Activated naive CD8-positive, alpha-beta T cell treated with anti-CD3 and anti-CD28 coated beads, Interleukin-2, amount 50 U/mL, for 24 hours (primary cell): Measurements from ENCODE around the gene CISTR.

Experiments
- ATAC-seq: fragments of 150-1000 bp; cut with Tn5 transposase; one replicate; pipeline ENCODE4 v1.10.0; 2021
- DNase-seq: peaks from one replicate; pipeline ENCODE4 v3.0.0; 2021
- H3K27ac Mint-ChIP-seq: one replicate; pipeline ENCODE4 v1.8.0; 2021; ENCODE audit warnings: mild to moderate bottlenecking, mixed read lengths
- H3K27me3 Mint-ChIP-seq: one replicate; pipeline ENCODE4 v1.8.0; 2021; ENCODE audit warnings: mixed read lengths
- H3K36me3 Mint-ChIP-seq: one replicate; pipeline ENCODE4 v1.8.0; 2021; ENCODE audit warnings: low read depth, mixed read lengths
- H3K4me1 Mint-ChIP-seq: one replicate; pipeline ENCODE4 v1.8.0; 2021; ENCODE audit warnings: mixed read lengths
- H3K4me3 Mint-ChIP-seq: one replicate; pipeline ENCODE4 v1.8.0; 2021; ENCODE audit warnings: mild to moderate bottlenecking, moderate library complexity, mixed read lengths
- H3K9me3 Mint-ChIP-seq: one replicate; pipeline ENCODE4 v1.8.0; 2021; ENCODE audit warnings: mixed read lengths

Gene CISTR

DNA sequence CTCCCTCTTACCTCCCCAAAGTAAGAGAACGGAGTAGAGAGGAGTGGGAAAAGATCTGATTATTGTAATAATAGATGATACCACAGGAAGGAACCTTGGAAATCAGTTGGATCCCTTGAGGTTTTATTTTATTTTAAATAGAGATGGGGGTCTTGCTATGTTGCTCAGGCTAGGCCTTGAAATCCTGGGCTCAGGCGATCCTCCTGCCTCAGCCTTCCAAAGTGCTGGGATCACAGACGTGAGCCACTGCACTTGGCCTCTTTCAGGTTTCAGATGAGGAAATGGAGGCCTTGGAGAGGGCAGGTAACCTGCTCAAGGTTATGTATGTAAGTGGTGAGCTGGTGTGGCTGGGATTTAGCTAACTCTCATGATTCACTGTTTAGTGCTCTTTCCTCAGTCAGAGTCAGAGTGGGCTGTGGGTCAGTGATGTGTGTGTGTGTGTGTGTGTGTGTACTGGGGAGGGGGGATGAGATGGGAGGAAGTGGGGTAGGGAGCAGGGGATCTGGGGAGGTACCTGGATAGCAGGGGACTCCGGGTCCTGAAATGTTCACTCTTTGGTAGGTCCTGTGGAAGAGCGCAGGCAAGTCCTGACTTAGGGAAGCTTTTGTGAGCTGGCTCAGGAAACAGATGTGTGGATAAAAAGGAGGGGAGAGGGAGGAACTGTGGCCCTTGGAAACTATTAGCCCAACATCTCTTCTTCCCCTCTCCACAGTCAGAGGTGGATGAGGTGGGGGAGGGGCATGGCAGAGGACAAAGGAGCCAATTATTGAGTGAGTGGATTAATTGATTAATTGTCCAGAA, 4.7 kb upstream of the CISTR start:
- no peaks in the 10 kb centered on the region for H3K9me3 Mint-ChIP-seq
- H3K4me3 Mint-ChIP-seq: peak overlapping the region; percentile 44
- peak overlapping the region; percentile 54 for H3K27ac Mint-ChIP-seq

DNA sequence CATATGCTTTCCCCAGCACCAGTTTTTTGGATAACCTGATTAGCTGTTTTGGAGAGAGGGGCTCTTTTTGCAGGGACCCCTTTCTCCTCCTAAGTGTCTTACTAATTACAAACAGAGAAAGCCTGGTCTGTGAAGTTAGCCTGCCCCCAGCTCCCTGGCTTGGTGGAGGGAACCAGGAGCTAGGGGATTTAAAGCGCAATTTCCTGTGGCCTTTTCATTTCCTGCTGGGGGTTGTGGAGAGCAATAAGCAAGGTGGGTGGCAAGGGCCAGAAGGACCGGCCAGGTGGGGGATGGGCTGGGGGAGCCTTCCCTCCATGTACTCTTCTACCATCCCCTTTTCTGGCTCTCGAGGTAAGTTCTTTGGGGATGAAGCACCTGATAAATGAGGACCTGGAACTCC, 4.1 kb upstream of the CISTR start:
- Mint-ChIP-seq H3K27me3 (peaks cover 34% of the 10 kb centered on the region), H3K9me3 (no peaks in the 10 kb centered on the region), H3K4me3 (no peak overlapping the region), H3K4me1 (peaks cover 20% of the 10 kb centered on the region), H3K27ac (no peak overlapping the region), H3K36me3 (no peaks in the 10 kb centered on the region)
- DNase-seq: no peak
- ATAC-seq: no peak

More for the DNA sequence above, 4.7 kb upstream of the CISTR start:
- peaks cover 20% of the 10 kb centered on the region for H3K4me1 Mint-ChIP-seq
- no peak for DNase-seq
- no peaks in the 10 kb centered on the region for H3K36me3 Mint-ChIP-seq
- no peak for ATAC-seq
- H3K27me3 Mint-ChIP-seq: peaks cover 39% of the 10 kb centered on the region

DNA sequence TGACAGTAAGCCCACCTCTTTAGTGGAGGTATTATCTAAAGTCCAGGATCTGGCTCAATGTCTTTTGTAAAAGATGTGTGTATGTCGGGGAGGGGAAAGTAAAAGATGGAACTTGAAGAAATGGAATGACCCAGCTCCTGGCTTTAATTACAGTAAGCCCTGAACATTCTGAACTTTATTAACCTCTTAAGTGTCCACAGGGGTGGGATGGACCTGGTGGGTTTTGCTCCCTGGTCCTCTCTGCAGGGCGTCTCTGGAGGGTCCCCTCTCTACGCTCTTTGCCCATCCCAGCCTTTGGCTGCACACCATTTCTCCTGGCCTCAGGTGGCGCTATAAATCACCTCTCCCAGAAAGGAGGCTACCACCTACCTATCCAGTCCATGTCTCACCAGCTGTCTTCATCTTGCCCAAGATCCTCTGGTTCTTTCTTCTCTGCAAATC, 3.7 kb upstream of the CISTR start:
- Mint-ChIP-seq H3K9me3 (no peaks in the 10 kb centered on the region), H3K4me3 (no peak overlapping the region)

DNA sequence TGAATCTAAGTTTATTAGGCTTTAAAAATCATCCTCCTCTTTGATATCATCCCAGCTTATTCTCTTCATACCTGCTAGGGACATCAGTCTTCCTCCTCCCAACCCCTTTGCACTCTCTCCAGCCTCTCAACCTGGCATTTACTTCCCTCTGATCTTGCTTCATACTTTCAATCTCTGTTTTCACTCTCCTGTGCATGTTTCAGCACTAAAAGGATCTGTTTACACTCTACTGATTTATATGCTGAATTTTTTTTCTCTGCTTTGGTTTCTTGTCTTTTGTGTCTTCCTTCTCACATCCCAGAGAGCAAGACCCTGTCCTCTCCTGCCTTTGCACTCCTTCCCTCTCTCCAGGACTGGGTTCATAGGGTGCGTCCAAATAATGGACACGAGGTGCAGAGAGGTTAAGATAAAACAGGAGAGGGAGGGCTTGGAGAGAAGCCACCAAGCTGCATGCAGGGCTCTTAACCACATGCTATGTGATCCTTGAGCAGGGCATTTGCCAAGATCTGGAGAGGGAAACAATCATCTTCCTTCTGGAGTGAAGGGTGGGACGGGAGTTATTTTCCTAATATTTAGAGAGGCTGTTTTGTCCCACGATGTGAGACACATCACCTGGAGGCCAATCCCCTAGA, 3.0 kb upstream of the CISTR start:
- H3K4me3 Mint-ChIP-seq: no peak overlapping the region
- H3K9me3 Mint-ChIP-seq: no peaks in the 10 kb centered on the region
- ATAC-seq (no peak), DNase-seq (no peak)
- H3K4me1 Mint-ChIP-seq: peaks cover 20% of the 10 kb centered on the region
- H3K36me3 Mint-ChIP-seq: no peaks in the 10 kb centered on the region
- peaks cover 25% of the 10 kb centered on the region for H3K27me3 Mint-ChIP-seq
- H3K27ac Mint-ChIP-seq: no peak overlapping the region

More for the DNA sequence above, 3.7 kb upstream of the CISTR start:
- Mint-ChIP-seq H3K27me3 (peaks cover 30% of the 10 kb centered on the region), H3K27ac (no peak overlapping the region), H3K4me1 (peaks cover 20% of the 10 kb centered on the region), H3K36me3 (no peaks in the 10 kb centered on the region)
- DNase-seq: no peak
- ATAC-seq: no peak

DNA sequence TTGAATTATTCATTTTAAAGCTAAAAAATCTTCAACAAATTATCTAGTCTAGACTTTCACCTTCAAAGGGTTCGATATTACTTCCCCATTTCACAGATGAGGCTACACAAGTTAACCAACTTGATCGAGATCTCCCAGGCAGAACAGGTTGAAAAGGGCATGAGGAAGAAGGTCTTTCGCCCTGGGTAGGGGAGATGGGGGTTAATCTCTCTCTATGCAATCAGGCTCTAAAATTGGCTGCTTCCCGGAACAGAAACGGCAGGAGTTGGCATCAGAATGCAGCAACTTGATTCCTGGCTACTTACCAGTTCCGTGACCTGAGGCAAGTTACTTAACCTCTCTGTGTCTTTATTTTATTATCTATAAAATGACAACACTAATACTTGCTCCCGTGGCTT, 2.4 kb upstream of the CISTR start:
- ATAC-seq (no peak), DNase-seq (no peak)
- Mint-ChIP-seq H3K27ac (no peak overlapping the region), H3K9me3 (no peaks in the 10 kb centered on the region), H3K27me3 (peaks cover 19% of the 10 kb centered on the region), H3K36me3 (no peaks in the 10 kb centered on the region), H3K4me1 (peaks cover 20% of the 10 kb centered on the region), H3K4me3 (no peak overlapping the region)

DNA sequence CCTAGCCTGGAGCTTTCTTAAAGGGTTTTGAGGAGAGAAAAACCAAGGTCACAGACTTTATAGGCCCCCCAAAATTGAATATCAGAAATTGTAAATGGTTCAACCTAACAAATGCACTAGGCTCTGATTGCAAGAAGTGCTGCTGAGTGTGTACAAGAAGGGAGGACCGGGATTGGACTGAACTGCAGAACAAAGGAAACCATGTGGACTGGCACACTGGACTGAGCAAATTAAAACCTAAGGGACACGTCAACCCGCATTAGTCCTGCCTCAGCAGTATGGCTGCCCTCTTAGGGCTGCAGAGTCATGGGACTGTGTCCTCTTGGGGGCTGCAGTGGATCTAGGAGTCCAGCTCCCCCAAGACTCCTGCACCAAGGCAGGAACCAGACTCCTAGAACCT, 842 bp upstream of the CISTR start:
- no peak overlapping the region for H3K27ac Mint-ChIP-seq

DNA sequence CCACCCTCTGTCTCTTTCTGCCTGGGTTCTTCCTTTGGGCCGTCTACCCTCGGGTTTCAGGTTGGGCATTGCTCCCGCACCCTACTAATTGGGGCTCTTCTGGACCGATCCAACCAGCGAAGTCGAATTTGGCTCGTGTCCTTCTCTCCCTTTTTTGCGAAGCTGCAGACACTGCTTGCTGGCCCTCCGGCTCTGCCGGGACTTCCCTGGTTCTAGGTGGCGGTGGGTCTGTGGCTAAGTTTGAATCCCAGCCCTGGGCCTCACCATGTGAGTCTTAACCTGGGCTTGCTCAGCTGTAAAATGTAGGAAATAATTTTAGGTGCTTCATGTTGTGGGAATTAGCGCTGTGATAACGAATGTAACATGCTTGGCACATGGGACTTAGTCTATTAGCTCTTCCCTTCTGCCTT, 418 bp upstream of the CISTR start:
- no peaks in the 10 kb centered on the region for H3K9me3 Mint-ChIP-seq

More for the DNA sequence above, 842 bp upstream of the CISTR start:
- ATAC-seq (no peak), DNase-seq (no peak)
- Mint-ChIP-seq H3K9me3 (no peaks in the 10 kb centered on the region), H3K27me3 (peaks cover 8% of the 10 kb centered on the region), H3K4me3 (no peak overlapping the region), H3K36me3 (no peaks in the 10 kb centered on the region), H3K4me1 (peaks cover 23% of the 10 kb centered on the region)

DNA sequence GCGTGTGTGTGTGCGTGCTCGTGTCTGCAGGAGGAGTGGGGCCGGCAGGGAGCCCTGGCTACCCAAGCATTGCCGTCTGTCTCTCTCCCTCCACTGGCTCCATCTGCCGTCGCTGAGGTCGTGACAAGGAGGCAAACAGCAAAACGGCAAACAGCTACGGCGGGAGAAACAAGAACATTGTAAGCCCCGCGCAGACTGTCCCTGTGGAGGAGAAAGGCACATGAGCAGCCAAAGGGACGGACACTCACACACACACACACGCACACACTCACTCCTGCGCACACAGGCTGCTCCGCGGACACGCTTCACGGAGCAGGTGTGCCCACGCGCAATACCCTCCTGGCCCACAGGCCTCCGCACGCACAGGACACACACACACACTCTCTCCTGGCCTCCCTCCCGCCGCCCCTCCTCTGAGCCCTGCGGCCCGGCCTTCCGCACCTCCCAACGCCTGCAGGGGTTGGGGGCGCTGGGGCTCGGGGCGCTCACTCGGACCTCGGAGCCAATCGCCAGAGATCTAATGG, 905 bp downstream of the CISTR start:
- Mint-ChIP-seq H3K9me3 (no peaks in the 10 kb centered on the region), H3K27ac (no peak overlapping the region), H3K4me1 (peaks cover 18% of the 10 kb centered on the region), H3K4me3 (no peak overlapping the region), H3K36me3 (no peaks in the 10 kb centered on the region), H3K27me3 (peaks cover 23% of the 10 kb centered on the region)
- no peak for DNase-seq
- ATAC-seq: no peak

More for the DNA sequence above, 418 bp upstream of the CISTR start:
- Mint-ChIP-seq H3K4me3 (no peak overlapping the region), H3K27ac (no peak overlapping the region), H3K36me3 (no peaks in the 10 kb centered on the region), H3K27me3 (peaks cover 13% of the 10 kb centered on the region), H3K4me1 (peaks cover 26% of the 10 kb centered on the region)
- no peak for DNase-seq
- ATAC-seq: no peak

DNA sequence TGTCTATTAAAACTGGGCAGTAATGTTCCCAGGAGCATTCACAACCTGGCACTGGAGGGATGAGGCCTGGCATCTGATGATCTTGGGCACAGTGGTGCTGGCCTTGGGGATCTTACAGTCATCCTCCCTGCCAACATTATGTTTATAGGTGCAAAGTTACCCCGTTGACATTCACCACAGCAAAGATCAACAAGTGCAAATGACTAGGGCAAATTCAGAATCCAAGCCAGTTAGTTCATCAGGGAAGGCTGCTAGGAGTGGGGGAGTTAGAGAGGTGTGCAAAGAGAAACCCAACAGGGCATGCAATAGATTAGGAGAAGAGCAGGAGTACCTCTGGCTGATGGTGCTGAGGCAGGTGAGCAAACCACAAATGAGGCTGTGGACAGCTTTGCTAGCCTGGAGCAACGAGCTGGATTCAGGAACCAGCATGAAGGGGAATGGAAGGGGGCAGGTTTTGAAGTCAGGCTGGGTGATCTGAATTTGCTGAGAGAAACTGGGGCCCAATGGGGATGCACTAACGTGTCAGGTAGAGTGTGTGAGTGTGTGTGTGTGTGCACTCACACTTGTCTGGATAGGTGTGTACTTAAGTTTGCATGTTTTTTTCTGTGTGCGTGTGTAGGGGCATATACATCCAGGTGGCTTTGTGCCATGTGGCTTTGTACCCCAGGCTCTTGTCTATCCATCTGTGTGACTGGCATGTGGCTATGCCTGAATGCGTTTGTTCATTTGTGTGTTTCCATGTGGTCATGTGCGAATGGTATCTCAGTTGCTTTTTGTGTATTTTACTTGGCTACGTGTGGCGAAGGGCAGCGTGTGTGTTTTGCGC, 1.6 kb downstream of the CISTR start:
- no peak overlapping the region for H3K27ac Mint-ChIP-seq
- H3K4me1 Mint-ChIP-seq: peaks cover 11% of the 10 kb centered on the region
- ATAC-seq: no peak
- DNase-seq: no peak
- H3K27me3 Mint-ChIP-seq: peaks cover 24% of the 10 kb centered on the region
- H3K4me3 Mint-ChIP-seq: no peak overlapping the region
- no peaks in the 10 kb centered on the region for H3K36me3 Mint-ChIP-seq
- H3K9me3 Mint-ChIP-seq: no peaks in the 10 kb centered on the region

DNA sequence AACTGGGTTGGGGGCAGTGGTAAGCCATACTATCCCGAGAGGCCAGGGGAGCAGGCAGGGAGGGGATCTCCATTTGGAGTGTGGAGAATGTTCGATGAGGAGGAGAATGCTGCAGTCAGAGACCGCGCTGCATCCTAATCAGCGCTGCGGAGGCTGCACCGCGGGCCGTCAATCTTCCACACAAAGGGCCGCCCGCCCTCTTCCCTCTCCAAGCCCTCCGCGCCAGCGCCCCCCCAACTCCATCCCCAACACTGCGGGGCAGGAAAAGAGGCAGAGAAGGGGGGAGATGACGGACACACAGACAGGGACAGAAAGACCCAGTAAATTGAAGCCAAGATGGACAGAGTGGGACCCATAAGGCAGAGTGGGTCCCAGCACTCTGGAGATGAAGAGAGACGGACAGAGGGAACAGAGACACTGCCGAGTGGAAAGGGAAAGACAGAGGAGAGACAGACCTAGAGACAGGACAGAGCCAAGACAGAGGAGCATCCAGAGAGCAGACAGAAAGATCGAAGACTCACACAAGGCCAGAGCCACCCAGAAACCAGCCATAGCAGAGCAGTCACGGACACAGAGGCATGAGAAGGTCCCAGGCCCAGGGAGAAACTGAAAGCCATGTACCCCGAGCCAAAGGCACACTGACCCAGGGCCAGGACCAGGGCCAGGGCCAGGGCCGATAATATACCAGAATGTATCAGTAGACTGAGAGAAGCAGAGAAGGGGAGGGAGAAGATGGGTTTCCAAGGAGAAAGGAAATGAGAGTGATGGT, 3.5 kb downstream of the CISTR start:
- H3K9me3 Mint-ChIP-seq: no peaks in the 10 kb centered on the region
- no peak overlapping the region for H3K27ac Mint-ChIP-seq
- DNase-seq (no peak), ATAC-seq (no peak)
- H3K27me3 Mint-ChIP-seq: peaks cover 42% of the 10 kb centered on the region
- peaks cover 15% of the 10 kb centered on the region for H3K4me1 Mint-ChIP-seq
- no peak overlapping the region for H3K4me3 Mint-ChIP-seq
- no peaks in the 10 kb centered on the region for H3K36me3 Mint-ChIP-seq

DNA sequence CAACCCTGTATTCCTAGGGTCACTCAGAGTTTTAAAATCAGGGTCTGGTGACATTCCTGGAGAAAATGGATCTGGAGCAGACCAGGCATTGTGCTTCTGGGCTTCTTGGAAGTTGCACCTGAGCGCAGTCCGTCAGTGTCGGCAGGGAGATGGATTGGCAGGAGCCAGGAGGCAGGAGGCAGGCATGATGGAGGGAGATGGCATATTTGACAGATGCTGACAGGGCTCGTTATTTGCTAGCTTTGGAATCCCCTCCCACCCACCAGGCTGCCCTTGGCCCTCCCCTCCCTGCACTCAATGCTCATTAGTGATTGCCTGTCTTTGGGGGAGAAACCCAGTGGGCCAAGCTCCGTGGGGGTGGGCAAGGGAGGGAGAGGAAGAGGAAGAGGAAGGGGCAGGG, 4.7 kb downstream of the CISTR start:
- Mint-ChIP-seq H3K36me3 (no peaks in the 10 kb centered on the region), H3K4me3 (no peak overlapping the region), H3K27ac (peak overlapping the region; percentile 15), H3K4me1 (peaks cover 16% of the 10 kb centered on the region), H3K27me3 (peaks cover 53% of the 10 kb centered on the region), H3K9me3 (no peaks in the 10 kb centered on the region)
- DNase-seq (no peak), ATAC-seq (no peak)

DNA sequence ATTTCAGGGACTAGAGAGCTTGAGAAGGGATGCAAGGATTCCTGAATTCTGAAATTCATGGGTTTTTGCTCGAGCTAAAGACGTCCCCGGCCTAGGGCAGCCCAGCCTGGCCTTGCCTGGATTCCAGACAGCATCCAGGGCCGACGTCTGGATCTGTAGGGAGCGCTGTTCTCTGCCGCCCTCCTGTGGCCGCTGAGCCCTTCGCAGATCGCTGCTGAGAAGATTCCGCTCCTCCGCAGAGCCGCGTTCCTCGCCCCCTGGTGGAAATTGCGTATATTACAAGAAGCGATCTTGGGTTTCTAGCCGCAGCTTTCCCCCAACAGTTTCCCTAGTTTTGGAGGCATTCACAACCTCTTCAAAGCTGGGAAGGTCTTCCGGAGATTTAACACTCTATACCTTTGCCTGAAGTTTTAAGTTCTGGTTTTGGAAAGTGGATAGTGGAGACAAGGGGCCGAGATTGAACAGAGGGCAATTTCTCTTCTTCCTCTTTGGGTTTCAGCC, 5.1 kb downstream of the CISTR start:
- ATAC-seq: peak; percentile 80
- H3K36me3 Mint-ChIP-seq: no peaks in the 10 kb centered on the region
- peaks cover 53% of the 10 kb centered on the region for H3K27me3 Mint-ChIP-seq
- peak overlapping the region; percentile 15 for H3K27ac Mint-ChIP-seq
- no peak overlapping the region for H3K4me3 Mint-ChIP-seq
- no peaks in the 10 kb centered on the region for H3K9me3 Mint-ChIP-seq
- H3K4me1 Mint-ChIP-seq: peaks cover 16% of the 10 kb centered on the region
- DNase-seq: peak; percentile 90

DNA sequence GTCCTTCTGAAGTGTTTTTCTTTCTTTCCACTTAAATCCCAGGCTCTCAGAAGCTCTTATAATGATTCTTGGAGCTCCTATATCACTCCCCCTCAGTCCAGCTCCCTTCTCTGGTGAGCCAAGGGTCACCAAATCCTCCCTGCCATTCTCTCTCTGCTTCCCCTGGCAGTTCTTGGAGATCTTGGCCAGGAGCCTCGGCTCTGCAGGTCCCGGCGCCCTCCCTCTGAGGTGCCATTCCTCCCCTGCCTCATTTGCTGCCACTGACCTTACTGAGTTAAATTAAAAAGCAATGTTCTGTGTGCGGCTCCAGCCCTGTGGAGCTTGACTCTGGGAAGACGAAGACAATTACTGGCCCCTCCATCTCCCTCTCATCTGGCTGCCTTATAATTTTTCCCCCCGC, 7.0 kb downstream of the CISTR start:
- DNase-seq: no peak
- Mint-ChIP-seq H3K4me3 (no peak overlapping the region), H3K9me3 (no peaks in the 10 kb centered on the region), H3K27me3 (peaks cover 53% of the 10 kb centered on the region), H3K4me1 (peaks cover 16% of the 10 kb centered on the region), H3K27ac (no peak overlapping the region), H3K36me3 (no peaks in the 10 kb centered on the region)
- ATAC-seq: no peak

DNA sequence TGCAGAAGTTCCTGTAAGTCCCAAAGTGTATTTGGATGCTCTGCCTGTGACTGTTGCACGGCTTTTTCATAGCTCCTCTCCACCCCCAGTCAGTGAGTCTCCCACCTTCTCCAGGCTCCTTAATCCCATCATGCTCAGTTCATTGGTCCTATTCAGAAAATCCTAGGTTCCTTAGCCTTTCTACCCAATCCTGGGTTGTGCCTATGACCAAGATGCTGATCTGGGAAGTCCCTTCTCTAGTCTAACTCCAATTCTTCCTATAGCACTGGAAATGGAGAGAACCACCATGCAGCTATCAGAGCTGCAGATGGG, 7.7 kb downstream of the CISTR start:
- H3K27ac Mint-ChIP-seq: no peak overlapping the region
- ATAC-seq (no peak), DNase-seq (no peak)
- H3K9me3 Mint-ChIP-seq: no peaks in the 10 kb centered on the region
- H3K4me1 Mint-ChIP-seq: peaks cover 21% of the 10 kb centered on the region
- H3K4me3 Mint-ChIP-seq: no peak overlapping the region
- no peaks in the 10 kb centered on the region for H3K36me3 Mint-ChIP-seq
- H3K27me3 Mint-ChIP-seq: peaks cover 60% of the 10 kb centered on the region
